GM18511 (cell line): ENCODE data around the gene ELFN1.

Experiments
- ATAC-seq: cut with Tn5 transposase; IDR thresholded peaks from one replicate; pipeline ENCODE4 v1.9.1; 2021; ENCODE audit warnings: mild to moderate bottlenecking, moderate library complexity; ENCODE audit not compliant: unreplicated experiment

ELFN1 gene

GRCh38 chr7:1669954-1670893, at the start of gene ELFN1:
ELFN1 (plus strand) TSS chr7:1670277; CDS start chr7:1744597, 74,320 bp downstream.
- ATAC-seq, result no peak

- no peak for ATAC-seq
These were observed 49.2 kb upstream of the ELFN1 start for GRCh38 chr7:1620835-1621234.

- ATAC-seq, result no peak
These were observed 48.4 kb upstream of the ELFN1 start for GRCh38 chr7:1621718-1622117.

- no peak for ATAC-seq
These were observed 47.6 kb upstream of the ELFN1 start for GRCh38 chr7:1622441-1622840.

- ATAC-seq, result no peak
These were observed 46.3 kb upstream of the ELFN1 start for GRCh38 chr7:1623810-1624209.

GRCh38 chr7:1624999-1625927, 44.8 kb upstream of the ELFN1 start:
- ATAC-seq, result no peak

- no peak for ATAC-seq
These were observed 43.3 kb upstream of the ELFN1 start for GRCh38 chr7:1626769-1627168.

GRCh38 chr7:1630700-1631336, 39.3 kb upstream of the ELFN1 start:
- no peak for ATAC-seq

- ATAC-seq, result no peak
These were observed 38.4 kb upstream of the ELFN1 start for GRCh38 chr7:1631678-1632077.

GRCh38 chr7:1632506-1632905, 37.6 kb upstream of the ELFN1 start:
- ATAC-seq, result no peak

GRCh38 chr7:1632916-1633785, 36.9 kb upstream of the ELFN1 start:
- ATAC-seq, result no peak

- ATAC-seq, result no peak
These were observed 34.7 kb upstream of the ELFN1 start for GRCh38 chr7:1635401-1635800.

GRCh38 chr7:1637155-1637554, 32.9 kb upstream of the ELFN1 start:
- ATAC-seq, result no peak

GRCh38 chr7:1638215-1638661, 31.8 kb upstream of the ELFN1 start:
- no peak for ATAC-seq

GRCh38 chr7:1639071-1639470, 31.0 kb upstream of the ELFN1 start:
- no peak for ATAC-seq

- no peak for ATAC-seq
These were observed 30.4 kb upstream of the ELFN1 start for GRCh38 chr7:1639532-1640175.

- no peak for ATAC-seq
These were observed 29.5 kb upstream of the ELFN1 start for GRCh38 chr7:1640376-1641172.

GRCh38 chr7:1641173-1641572, 28.9 kb upstream of the ELFN1 start:
- ATAC-seq, result no peak
